ENCODE data around the gene CELF3.
"Not testable (repeated sequence)": the region's sequence is repeated elsewhere in the genome, so short reads cannot be mapped to it uniquely, and the experiment has no call there.

CELF3 gene

DNA sequence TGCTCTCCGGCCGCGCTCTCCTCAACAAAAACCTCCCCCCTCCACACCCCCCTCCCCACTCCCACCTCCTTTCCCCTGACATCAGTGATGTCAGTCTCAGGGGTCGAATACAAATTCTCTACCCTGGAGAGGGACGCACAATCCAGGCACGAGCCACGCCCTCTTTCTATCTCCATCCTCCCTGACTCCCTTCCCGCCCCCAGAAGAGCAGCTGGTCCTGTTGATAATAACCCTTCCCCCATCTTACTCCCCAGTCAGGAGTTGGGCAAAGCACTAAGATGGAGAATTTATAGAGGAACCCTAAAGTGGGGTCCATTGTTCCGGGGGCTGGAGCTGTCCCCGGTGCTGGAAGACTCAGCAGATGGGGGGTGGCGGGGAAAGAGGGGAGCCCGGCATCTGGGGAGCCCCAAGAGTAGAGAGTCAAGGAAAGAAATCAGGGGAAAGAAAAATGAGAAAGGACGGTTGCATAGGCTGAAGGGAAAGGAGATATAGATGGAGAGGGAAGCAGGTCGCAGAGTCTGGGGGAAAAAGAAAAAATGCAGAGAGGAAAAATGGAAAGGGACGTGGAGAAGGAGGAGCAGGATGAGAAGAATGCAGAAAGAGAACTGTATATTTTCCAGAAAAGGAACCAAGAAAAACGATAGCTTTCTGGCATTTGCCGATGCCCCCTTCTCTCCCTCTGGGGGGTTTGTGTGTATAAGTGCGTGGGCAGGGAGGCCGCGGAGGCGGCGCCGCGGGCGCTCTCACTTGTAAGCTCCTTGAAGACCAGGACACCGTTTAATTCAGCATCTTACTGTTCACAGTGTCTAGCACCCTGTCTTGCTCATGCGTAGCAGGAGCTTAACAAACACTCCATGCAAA lies at the start of gene CELF3:
TSS of gene CELF3 (minus strand) at position 33 of the 861 bp plus-strand sequence. CDS start 783 bp downstream, outside the sequence.
- DNase-seq (ENCODE audit: low read depth), result no peak

DNA sequence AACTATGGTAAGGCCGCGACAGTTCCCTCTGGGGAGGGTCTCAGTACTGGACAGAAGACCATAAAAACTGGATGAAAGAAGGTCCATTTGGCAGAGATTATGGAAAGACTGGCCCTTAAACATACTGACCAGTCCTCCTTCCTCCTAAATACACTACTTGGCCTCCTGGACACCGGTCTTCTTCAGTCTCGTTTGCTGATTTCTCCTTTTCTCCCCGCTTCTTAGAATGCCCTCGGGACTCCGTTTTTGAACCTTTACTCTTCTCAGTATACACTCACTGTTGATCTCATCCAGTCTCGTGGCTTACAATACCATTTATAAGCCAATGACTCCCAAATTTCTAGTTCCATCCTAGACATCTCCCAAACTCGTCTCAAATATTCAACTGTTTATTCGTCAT lies 47.4 kb upstream of the CELF3 start:
- DNase-seq (ENCODE audit: low read depth), result no peak

DNA sequence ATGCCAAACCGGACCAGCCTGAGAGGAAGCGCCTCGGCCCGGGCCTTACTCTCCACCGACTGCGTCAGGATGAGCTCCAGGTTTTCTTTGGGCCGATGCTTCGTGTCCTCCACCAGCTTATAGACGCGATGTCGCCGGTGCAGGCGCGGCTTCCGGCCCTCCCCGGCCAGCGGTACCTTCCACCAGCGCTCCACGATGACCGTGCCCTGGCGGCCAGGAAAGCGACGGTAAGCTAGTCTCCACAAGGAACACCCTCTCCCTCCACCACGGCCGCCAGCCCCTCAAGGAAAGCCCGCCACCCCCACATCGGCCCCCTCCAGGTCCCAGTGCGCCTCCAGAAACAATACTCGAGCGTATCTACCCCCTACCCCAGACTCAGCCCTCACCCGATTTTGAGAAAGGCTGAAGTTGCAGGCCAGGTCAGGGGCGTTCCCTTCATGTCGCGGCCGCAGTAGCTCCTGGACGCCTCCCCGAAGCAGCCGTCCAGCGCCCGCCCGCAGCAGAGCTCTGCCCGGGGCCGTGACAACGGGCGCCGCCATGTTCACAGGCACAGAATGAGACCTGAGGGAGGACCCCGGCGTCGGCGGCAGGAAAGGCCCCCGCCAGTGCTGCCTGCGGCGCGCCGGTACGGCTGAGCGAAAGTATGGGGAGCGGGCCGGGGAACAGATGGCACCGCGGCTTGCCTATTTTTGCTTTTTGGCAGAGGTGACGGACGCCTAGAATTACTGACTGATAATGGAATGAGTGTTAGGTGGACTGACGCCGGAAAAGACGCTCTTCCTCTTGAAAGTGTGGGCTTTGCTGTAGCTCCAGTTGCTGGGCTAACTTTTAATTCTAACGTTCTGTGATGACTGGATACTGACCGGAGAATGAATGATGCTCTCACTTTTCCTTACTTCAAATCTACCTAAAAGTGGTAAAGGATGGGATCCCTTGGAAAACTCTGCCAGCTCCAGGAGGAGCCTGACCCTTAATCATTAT lies 46.6 kb upstream of the CELF3 start, which contains the start of gene MRPL9:
TSS of gene MRPL9 (minus strand) at position 556 of the 981 bp plus-strand sequence. CDS start at position 539, 17 bp downstream.
- no peak for DNase-seq (ENCODE audit: low read depth)

DNA sequence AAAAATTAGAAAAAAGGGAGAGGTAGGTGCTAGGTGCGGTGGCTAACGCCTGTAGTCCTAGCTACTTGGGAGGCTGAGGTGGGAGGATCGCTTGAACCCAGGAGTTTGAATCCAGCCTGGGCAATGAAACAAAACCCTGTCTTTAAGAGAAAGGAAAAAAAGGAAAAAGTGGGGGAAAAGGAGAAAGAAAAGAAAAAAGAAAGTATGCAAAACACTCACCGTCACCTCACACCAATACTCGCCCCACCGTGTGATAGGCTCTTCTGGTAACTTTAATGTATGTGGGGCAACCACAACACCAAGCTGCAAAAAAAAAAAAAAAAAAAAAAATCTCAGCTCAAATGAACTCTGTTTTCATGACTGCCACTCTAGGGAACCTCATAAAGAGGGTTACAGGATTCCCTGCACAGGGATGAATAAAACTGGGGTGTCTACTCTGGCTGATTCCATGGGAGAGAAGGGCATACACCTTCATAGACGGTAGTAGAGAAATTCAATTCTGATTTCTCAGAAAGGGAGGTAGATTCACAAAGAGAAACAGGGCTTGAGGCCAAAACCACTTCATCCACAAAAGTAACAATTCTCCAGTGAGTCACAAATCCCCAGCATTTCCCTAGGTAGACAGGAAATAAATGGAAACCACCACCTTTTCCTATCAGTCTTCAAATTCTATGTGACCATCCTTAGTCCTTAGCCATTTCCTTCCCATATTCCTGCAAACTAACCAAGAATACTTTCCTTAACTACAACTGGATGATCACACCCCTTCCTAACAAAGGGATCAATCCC lies 44.2 kb upstream of the CELF3 start:
- DNase-seq (ENCODE audit: low read depth), result no peak

DNA sequence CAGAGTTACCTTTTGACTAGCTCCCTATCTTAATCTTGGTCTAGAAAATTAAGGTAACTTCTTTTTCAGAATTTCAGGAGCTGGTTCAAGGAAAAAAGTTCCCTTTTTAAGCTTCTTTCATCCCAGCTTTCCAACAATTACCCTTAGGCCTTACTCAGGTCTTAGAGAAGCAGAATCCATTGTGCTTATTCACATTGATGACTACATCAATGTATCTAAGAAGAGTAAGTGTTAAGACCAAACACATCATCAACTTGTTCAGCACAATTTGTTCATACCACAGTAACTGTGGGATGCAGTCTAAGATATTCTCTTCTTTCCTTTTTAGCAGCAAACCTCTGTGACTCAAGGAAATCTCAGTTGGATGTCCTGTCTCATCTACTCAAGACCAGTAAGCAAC lies 42.6 kb upstream of the CELF3 start:
- DNase-seq (ENCODE audit: low read depth), result no peak

DNA sequence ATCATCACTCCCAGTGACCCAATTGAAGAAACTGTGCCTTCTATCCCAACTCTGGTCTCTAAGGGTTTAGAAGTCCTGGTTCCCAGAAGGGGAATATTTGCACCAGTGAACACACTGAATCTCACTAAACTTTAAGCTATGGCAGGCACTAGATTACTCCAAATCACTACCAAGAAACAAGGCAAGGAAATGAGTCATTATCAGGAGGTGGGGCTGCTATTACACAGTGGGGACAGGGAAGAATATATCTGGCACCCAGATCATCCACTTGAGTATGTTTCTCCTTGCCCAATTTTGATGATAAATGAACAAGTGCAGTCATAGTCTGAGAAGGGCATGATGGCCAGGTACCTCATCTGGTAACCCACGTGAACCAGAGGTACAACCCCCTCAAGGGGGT lies 39.7 kb upstream of the CELF3 start:
- DNase-seq (ENCODE audit: low read depth), result no peak

DNA sequence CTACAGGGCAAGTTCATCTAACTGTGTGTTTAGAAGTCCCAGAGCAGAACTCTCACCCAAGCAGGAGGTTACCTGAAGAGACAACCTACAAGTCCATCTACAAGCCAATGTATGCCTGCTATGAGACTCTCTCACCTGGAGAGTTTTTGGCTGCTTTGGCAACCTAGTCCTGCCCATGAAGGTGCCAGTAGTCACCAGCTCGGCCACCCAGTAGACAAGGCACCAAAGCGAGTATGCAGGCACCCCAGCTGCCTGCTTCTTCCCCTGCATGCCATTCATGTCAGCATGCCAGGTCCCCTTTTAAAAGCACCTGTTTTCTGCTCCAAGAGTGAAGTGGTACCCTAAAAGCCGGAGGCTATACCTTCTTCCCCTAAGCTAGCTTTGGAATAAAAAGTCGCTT lies 24.9 kb upstream of the CELF3 start:
- DNase-seq (ENCODE audit: low read depth), result no peak

DNA sequence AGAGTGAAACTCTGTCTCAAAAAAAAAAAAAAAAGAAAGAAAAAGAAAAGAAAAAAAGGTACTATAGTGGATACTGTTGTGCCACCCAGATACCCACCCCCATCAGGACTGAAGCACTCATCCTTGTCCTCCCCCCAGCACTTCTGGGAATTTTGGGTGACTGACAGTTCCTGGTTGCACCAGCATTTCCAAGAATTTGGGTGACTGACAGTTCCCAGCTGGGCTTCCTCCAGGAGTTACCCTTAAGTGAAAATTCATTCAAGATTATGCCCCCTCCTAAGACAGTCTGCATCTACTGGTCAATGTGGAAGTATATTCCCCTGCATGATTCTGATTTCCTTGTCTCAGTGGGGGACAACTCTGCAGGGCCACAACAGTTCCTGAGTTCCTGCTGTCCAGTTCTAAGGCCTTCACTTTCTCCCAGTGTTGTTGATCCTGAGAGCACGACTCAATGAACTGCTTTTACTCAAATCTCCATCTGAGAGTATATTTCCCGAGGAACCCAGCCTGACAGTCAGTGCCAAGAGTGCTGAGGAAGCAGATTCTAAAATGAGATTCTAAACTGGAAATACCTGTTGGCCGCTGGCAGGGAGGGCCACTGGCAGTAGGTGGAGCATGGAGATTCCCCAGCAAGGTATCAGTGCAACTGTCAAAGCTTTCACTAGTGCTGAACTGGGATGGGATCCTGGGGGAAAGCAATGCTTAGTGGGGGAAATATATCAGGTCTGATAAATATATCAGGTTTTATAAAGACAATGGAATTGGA lies 23.2 kb upstream of the CELF3 start:
- DNase-seq (ENCODE audit: low read depth), result no peak

DNA sequence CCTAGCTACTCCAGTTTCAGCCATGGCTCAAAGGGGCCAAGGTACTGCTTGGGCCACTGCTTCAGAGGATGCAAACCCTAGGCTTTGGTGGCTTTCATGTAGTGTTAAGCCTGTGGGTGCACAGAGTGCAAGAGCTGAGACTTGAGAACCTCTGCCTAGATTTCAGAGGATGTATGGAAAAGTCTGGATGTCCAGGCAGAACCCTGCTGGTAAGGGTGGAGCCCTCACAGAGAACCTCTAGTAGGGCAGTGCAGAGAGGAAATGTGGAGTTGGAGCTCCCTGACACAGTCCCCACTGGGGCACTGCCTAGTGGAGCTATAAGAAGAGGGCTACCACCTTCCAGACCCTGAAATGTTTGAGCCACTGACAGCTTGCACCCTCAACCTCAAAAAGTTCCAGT lies 20.9 kb upstream of the CELF3 start:
- no peak for DNase-seq (ENCODE audit: low read depth)

DNA sequence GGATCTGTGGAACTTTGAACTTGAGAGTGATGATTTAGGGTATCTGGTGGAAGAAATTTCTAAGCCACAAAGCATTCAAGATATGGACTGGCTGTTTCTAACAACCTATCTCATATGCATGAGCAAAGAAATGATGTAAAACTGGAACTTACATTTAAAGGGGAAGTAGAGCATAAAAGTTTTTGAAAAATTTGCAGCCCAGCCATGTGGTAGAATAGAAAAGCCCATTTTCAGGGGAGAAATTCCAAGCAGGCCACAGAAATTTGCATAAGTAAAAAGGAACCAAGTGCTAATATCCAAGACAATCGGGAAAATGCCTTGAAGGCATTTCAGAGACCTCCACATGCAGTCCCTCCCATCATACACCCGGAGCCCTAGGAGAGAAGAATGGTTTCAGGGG lies 20.4 kb upstream of the CELF3 start:
- DNase-seq (ENCODE audit: low read depth), result no peak

DNA sequence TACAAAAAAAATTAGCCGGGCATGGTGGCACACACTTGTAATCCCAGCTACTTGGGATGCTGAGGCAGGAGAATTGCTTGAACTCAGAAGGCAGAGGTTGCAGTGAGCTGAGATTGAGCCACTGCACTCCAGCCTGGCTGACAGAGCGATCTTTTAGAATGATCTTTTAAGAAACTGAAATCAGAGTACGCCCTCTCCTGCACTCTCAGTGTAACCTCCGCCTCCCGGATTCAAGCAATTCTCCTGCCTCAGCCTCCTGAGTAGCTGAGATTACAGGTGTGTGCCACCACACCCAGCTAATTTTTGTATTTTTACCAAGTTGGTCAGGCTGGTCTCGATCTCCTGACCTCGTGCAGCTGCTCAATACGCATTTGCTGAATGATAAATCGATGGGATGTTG lies 17.4 kb upstream of the CELF3 start:
- not testable (repeated sequence) for DNase-seq (ENCODE audit: low read depth)

DNA sequence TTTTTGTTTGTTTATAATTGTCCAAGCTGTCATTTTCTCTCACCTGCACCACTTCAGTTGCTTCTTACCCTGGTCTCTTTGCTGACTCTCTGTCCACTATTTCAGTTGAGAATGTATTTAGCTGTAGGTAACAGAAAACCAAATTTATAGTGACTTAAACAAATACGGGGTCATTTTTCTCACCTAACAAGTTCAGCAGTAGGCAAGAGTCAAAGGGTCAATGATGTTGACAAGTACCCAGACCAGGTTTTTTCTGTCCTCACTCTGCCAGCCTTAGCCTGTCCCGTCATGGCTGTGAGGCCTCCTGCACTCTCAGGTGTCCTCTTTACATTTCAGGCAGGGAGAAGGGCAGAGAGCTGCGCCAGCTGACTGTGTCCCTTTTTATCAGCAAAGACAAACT lies 16.5 kb upstream of the CELF3 start:
- no peak for DNase-seq (ENCODE audit: low read depth)

DNA sequence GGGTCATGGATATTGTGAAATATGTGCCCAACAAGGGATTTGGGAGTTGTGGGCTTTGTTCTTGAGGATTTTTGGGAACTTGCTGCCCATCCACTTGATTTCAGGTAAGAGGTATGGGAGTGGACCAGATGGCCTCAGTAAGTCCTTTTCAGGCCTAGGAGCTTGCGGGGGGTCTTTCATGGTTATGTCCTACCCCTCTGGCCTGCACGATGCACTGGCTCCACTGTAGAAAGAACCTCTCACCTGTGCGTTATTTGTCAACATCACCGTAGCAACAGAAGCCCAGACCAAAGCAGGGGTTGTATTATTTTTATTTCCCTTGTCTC lies 13.3 kb upstream of the CELF3 start:
- no peak for DNase-seq (ENCODE audit: low read depth)

DNA sequence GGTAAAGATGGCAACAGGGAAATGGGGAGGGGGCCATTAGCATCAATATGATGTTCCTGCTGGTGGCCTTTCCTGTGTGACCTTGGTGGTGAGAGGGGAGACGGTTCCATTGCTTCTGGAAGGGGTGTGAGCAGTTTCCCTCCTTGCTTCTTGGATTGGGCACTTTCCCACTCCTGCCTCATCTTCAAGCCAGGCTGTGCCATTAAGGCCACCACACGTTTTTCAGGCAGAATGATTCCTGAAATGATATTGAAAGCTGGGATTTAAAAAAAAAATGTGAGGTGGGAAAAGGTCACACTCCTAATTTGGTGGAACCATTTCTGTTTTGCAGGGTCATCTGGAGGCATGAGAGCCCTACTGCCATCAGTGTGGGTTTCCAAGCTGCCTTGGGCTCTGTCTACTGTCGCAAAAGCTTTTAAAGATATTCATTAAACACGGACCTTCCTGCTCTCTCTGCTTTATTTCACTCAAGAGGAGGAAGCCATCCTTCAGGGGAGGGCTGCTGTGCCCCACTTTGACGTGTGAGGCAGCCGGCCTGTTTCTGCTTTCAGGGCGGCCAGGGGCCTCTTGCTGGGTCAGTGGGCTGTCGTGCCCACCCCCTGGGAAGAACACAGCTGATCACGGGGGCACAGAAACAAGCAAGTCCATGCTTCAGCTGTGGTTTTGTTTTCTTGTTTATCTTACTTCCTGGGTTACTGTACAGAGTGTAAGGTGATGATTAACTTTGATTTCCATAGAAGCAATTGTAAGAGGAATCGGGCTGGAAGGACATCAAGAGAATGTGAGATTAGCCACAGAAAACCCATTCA lies 12.8 kb upstream of the CELF3 start:
- DNase-seq (ENCODE audit: low read depth), result no peak

DNA sequence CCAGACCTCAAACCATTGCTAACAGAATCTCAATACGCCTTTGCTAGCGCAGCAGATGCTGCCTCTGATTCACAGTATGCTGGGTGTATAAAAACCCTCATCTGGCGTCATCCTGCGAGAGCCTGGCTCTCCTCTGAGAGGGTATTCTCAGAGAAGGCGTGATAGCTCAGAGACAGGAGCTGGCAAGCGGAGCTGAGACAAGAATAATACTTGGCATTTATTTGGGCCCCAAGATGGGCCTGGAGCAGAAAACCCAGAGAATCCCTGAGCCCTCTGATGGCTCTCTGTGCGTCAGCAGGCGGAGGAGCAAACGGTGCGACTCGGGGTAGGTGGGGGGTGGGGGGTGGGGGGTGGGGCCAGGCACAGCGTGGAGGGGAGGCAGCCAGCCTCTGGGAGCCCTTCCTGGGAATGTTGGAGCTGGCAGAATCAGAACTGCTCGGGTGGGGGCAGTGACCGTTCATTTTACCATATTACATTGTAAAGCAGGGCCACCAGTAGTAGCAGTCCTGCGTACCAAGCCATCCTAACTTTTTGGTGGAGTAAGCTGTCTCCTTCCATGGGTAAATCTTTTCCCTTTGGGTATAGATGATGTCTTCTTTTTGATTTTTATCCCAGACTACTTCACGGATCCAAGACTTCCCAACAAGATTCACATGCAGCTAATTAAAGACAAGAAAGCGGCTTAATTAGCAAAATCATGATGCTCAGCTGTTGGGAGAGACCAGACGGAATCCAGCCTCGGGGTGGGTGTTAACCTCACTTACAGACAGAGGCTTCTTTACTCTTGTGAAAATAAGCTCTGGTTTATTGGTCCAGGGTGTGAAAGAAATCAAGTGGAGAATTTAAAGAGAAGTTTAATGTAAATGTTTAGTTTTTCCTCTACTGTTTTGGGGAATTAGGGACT lies 11.8 kb upstream of the CELF3 start:
- DNase-seq (ENCODE audit: low read depth), result no peak

DNA sequence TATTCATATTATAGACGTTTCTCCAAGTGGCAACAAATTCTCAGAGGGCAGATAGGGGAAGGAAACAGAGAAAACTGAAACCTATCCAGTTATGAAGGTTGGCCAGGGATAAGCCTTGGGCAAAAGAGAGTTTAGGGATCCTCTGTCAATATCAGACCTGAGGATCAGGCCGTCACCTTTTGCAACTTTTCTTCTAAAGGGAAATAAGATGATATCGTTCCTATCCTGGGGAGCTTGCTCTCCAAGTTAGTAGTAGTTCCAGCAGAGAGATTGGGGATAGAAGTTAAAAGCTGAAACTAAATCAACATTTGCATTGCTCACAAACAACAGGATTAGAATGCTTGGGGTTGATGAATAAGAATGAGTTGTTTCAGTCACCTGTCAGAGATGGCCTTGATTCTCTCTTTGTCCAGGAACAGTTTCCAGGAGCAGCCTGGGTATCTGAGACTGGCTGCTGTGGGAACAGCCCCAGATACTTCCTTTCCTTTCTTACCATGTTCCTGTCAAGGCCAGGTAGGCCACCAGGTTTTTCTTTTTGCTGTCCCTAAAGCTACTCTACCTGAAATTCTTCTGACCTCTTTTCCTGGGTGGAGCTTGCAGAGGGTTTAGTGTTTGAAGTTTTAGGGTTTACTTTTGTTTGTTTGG lies 7.2 kb upstream of the CELF3 start:
- no peak for DNase-seq (ENCODE audit: low read depth)

DNA sequence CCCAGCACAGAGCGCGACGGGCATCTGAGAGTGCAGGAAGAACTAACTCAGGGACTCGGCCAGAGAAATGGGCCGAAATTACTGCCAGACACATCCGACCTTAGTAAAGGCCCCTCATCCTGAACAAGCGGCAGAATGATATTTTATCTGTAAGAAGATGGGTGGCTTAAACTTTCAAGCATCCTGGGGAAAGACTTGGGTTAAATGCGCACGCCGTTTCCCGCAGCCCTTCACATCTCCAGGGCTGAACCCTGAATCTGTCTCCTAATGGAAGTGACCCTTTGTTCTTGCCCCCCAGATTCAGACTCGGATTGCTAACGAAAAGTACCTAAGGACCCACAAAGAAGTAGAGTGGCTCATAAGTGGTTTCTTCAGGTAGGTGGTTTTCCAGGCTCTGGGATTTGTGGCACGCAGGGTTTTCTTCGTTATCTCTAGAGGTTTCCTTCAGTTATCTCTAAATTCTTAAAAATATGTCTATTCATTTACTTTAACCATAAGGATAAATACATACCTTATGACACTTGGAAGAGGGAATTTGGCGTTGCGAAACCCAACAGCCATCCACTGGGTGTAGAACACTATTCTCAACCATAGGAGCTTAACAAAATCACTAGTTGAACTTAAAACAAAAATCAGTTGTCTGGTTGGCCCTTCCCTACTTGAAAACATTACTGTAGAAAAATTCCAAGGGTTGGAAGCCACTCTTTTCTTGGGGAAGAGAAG lies 5.3 kb upstream of the CELF3 start:
- DNase-seq (ENCODE audit: low read depth), result no peak

Data from CMK (cell line).